HG03469 (cell line): ENCODE data around the gene MAP3K12.

Experiments
- ATAC-seq: cut with Tn5 transposase; IDR thresholded peaks from one replicate; pipeline ENCODE4 v1.9.1; 2021; ENCODE audit warnings: mild to moderate bottlenecking, moderate library complexity, moderate number of reproducible peaks; ENCODE audit not compliant: unreplicated experiment

Gene MAP3K12

DNA sequence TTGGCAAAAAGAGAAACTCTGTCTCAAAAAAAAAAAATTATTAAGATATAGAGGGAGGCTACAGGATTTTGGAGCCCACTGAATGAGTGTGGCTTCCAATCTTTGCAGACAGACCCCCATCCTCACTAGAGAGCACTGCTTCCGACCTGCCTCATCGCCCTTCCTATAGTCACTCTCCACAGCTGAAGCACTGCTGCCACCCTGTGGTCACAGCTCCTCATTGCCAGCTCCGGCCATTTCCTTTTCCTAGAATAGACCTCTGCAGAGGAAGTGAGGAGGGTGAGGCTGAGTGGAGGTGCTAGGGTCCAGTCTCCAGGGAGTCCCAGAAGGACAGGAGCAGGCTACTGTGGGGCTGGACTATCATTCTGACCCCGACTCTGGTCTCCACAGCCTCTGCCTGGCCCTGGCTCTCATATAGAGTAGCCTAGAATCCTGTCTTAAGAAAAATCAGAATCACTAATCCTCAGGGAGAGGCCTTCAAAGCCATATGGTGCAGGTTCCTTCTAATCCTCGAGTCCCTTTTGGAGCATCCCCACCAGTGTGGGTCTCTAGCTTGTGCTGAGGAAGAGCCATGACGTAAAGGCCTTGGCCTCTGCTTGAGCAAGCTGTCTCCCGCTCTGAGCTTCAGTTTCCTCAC is 9.4 kb upstream of the MAP3K12 start:
- ATAC-seq: peak; percentile 67

DNA sequence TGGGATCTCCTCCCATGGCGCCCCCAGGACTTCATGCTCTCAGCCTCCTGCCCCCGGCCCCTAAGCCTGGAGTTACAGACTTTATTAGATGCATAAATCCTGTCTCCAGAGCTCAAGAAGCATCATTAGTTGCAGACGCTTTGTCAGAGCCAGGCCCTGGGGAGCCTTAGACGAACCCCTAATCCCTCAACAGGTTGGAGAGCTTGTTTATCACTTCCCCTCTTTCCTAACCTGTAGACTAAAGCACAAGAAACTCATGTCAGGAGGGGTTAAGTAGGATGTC is 8.3 kb upstream of the MAP3K12 start:
- no peak for ATAC-seq

DNA sequence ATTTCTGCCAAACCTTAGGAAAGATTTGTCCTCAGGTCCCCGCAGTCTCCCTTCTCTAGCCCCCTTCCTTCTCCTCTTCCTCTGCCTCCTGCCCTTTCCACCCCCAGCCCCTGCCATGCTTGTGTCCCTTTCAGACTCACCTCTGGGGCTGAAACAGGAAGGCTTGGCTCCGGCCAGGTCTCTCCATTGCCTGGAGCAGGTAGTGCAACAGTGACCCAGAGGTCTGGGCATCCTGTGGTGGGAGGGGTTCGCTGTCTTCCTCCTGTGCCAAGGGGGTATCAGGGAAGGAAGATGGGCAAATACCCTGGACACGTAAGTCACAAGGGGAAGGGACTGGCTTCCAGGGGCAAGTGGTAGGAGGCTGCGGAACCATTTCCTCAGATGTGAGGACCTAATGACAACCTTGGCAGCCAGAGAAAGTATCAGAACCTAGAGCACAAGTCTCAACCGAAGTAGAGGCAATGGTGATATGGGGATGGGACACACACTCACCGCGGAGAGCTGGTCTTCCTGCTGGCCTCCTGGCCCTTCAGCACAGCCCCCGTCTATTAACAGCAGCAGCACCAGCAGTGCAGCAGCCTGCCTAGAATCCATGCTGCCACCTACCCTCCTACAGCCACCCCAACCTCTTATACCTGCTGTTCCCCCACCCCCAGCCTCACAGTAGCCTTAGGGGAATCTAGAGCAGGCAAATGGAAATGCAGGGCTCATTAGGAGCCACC is 7.8 kb upstream of the MAP3K12 start, which contains the start of gene NPFF:
Gene NPFF (minus strand): TSS at position 604 of the 722 bp plus-strand sequence. CDS start 10 bp downstream, at position 594.
- ATAC-seq: no peak

DNA sequence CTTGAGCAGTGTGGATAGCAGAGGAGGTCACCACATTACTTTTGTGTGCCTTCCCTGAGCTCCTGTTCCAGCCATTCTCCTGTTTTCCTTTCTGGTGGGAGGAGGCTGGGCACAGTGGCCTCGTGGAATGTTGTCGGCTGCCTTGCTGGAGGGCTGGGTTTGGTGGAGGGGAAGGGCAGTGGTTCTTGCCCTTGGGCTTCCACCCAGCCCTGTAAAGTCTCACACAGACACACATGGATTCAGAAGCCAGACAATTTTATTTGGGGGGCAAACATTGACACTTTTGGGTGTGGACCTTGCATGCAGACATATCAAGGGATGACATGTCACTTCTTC is 7.2 kb upstream of the MAP3K12 start:
- ATAC-seq: no peak

DNA sequence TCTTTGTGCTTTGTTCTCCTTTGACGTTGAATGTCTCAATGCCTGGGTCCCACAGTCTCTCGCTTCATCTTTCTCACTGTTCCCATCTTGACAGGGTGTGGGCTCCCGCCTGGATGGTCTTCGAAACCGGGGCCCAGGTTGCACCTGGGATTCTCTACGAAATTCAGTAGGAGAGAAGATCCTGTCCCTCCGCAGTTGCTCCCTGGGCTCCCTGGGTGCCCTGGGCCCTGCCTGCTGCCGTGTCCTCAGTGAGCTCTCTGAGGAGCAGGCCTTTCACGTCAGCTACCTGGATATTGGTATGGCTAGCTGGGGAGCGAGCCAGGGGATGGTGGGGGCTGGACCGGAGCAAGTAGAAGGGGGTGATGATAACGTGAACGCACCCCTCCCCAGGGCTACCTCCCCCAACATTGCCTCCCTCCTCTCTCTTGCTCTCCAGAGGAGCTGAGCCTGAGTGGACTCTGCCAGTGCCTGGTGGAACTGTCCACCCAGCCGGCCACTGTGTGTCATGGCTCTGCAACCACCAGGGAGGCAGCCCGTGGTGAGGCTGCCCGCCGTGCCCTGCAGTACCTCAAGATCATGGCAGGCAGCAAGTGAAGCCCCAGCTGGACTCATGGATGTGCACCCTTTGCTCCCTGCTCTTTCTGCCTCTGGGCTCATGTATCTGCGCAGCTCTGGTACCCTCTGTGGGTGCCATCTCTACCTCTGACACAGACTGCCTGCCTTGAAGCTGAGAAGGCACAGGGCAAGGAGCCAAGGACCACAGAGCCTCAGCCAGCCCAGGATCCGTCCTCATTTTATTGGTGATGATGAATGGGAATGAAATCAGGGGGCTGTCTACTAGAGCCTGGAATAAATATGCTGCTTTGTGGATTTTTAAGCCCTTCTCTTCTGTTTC is 6.5 kb upstream of the MAP3K12 start:
- no peak for ATAC-seq

DNA sequence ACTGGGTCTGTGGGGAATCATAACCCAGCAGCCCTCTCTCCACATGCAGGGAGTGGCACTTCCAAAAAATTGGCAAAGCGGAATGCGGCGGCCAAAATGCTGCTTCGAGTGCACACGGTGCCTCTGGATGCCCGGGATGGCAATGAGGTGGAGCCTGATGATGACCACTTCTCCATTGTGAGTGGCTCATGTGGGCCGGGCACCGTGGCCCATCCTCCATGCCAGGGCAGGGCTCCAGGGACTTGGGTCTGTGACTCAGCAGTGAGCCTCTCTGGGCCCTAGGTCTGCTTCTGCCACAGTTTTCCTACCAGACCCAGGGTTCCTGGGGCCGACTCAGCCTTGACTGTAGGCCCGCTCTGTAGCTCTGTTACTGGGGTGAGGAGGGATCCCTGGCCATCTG is 5.8 kb upstream of the MAP3K12 start:
- no peak for ATAC-seq

DNA sequence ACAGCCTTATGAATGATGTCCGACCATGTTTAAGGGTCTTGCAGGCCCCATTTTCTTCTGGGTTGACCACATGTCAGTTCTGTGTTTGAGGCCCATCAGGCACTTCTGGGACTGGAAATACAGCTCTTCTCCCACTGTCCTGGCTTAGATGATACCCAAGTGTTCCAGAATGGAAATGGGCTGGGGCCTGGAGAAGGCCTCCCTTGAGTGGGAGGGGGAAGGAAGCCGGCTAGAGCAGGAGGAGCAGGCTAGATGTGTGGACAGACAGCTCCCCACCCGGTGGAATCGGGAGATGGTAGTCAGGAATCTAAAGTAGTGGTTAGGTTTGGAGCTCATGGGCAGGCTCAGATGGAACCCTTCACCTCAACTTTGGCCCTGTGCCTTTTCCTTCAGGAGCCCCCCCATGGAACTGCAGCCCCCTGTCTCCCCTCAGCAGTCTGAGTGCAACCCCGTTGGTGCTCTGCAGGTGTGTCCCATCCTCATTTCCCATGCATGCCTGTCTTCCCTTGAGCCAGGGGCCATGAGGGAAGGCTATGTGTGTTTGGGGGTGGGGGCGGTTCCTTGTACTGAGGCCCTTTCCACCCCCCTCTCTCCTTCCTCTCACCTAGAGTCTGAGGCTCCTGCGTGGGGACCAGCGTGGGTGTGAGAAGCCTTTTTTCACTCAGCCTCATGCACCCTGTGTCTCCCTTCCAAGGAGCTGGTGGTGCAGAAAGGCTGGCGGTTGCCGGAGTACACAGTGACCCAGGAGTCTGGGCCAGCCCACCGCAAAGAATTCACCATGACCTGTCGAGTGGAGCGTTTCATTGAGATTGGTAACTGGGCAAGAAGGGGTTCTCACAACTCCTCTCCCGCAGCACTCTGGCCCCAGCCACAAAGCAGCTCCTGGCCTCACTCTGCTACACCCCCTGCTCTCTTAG is 5.0 kb upstream of the MAP3K12 start:
- no peak for ATAC-seq

DNA sequence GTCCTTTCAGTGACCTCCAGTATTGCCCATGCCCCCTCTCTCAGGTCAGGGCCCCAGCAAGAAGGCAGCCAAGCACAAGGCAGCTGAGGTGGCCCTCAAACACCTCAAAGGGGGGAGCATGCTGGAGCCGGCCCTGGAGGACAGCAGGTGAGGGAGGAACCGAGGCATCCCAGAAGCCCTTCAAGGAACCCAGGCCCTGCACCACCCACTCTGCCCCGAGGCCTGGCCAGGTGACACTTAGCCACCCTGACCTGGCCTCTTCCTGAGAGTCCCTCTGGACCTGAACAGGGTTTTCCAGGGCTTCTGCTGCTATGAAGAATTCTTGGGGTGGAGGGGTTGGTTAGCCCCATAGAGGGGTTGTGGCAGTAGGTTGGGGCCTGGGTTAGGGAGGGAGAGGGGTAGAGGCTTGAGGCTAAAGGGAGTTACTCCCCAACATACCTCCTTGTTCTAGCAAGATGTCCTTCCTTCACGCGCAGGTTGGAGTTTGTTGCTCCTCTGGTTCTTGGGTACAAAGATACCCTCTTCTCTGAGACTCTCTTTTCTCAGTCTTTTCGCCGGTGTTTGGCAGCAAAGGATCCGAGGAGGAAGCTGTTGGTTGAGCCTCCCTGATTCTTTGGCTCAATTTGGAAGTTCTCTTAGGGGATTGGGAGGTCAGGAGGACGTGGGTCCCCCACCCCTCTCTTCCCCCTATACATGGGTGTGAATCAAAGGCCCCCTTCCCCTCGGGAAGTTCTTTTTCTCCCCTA is 3.9 kb upstream of the MAP3K12 start:
- ATAC-seq: no peak

DNA sequence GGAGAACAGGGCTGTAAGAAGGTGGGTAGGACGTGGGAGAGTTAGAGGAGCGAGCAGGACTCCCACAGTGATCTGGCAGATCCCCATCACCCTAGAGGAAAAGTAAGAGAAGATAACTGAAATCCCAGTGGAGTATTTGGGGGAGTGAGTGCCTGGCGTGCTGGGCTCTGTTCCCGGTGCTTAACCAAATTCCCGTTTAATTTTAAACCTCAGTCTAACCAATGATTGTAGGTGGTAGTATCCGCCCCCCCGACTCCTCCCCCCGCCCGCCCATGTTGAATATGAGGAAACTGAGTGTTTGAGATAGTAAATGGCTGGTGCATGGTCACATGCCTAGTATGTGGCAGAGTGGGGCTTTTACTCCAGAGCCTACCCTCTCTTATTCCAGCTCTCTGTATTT is 3.1 kb upstream of the MAP3K12 start:
- no peak for ATAC-seq

DNA sequence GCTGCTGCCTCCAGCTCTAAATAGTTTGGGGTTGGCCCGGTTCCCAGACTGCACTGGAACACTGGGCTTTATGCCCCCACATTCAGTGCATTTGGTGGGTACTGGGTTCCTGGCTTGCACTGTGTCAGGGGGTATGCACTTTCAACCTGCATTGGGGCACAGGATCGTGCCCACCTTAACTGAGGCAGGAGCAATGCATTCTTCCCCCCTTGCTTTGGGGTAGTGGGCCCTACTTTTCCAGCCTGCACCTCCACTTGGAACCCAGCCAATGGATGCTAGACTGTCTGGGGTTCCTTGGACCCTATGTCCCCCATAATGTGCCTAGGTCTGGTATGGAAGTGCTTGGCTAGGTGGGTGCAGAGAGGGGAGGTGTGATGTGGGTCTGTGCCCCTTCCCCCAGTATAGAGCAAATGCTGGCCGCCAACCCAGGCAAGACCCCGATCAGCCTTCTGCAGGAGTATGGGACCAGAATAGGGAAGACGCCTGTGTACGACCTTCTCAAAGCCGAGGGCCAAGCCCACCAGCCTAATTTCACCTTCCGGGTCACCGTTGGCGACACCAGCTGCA is 2.4 kb upstream of the MAP3K12 start:
- no peak for ATAC-seq

DNA sequence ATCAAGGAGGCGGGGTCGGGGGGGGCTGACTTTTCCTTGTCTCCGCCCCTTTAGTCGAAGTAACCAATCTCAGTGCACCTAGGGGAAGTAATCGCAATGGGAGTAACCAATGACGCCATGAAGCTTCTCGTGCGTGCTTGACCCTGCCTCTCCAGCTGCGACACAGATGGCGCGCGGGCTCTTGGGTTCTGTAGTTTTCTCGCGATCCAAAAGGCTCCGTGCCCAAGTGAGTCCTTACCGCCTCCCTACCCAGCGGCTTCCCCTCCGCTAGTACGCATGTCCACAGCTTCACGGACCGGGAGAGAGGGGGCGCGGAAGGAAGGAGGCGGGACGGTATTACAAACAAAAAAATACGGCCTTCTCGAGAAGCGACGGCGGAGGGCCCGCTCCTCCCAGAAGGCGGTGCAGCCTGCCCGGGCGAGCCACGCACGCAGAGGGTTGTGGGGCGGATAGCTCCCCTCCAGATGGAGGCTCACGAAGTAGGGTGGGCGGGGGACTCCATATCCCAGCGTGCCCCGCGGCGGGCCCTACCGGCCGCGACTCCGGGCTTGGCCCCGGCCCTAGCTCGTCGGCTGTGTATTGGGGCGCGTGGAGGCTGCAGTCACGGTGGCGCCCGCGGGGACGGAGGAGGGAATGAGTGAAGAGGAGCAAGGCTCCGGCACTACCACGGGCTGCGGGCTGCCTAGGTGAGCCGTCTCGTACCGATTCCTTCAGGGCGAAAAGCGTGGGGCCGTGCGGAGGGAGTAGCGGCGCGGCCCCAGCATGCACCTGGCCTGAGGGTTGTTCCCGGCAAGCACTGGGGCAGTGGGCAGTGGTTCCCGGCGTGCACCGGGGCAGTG is 1.7 kb upstream of the MAP3K12 start, which contains the start of gene TARBP2:
Gene TARBP2 (plus strand): TSS at position 508 of the 839 bp plus-strand sequence. CDS start 126 bp downstream, at position 634.
- peak; percentile 51 for ATAC-seq

DNA sequence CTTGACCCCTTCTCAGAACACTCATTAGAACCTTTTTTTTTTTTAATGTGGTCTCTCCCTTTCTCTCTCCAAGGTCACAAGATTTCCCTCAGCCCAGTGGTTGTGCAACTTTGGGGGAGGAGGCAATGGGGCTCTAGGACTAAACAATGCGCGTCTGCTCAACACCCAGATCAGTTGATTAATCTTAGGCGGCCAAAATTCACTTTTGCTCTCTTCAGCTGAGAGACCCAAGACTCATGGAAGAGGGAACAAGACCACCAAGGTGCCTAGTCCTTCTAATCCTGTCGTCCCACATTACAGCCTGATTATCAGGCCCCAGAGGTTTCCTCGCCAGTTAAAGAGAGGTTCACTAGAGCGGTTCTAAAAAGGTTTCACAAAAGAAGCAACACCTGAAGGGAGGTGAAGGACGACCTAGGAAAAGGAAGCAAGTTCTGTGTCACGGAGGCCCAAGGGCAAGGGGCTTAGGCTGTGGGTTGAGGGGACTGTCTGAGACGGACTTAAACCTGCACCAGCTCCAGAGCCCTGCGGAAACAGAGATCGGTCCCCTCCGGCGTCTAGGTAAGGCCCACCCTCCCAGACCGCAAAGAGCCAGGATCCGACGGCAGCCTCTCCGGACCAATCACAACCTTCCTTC is 1.0 kb upstream of the MAP3K12 start:
- ATAC-seq: no peak

DNA sequence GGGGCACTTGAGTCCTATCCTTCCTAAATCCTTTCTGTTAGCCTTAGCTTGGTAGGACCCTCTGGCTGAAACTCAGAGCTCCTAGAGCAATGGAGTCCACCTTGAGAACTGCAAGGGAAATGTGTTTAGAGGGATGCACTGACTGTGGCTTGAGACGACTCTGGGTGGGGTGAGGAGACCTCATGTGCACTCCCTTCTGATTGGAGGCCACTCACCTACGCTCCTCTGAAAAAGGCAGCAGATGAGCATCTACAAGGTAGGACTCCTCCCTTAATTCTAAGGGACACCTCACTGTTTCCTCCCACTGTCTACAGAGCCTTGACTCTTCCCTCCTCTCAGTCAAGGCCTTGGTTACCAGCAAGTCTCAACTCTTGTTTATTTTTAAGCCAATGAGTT is 1.0 kb downstream of the MAP3K12 start:
- ATAC-seq: no peak

DNA sequence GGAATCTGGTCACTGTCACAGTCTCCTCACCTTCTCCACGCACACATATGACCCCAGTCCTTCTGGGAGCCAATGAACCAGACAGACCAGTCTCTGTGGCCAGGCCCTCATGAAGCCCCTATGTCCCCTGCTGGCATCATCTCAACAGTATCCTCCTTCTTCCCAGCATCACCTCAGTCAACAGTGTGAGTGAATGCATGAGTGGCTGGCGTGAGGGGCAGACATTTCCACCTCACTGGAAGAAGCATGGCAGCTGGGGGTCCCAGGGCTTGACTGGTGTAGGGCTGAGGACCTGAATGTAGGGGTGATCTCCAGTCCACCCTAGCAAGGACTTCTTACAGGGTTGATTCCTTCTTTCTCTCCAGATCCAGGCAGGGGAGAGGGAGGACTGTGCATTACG is 1.8 kb downstream of the MAP3K12 start:
- ATAC-seq: no peak

DNA sequence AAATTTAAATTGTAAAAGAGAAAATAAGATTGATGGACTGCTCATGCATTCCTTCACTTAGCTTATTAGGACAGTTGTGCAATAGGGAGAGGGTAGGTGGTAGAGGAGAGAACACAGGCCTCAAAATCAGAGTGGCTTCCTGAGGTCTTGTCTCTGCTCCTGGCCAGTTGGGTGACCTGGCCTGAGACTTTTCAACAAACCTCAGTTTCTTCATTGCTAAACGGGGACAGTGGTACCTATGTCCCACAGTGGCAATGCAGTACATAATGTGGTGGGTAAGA is 2.6 kb downstream of the MAP3K12 start:
- ATAC-seq: no peak

DNA sequence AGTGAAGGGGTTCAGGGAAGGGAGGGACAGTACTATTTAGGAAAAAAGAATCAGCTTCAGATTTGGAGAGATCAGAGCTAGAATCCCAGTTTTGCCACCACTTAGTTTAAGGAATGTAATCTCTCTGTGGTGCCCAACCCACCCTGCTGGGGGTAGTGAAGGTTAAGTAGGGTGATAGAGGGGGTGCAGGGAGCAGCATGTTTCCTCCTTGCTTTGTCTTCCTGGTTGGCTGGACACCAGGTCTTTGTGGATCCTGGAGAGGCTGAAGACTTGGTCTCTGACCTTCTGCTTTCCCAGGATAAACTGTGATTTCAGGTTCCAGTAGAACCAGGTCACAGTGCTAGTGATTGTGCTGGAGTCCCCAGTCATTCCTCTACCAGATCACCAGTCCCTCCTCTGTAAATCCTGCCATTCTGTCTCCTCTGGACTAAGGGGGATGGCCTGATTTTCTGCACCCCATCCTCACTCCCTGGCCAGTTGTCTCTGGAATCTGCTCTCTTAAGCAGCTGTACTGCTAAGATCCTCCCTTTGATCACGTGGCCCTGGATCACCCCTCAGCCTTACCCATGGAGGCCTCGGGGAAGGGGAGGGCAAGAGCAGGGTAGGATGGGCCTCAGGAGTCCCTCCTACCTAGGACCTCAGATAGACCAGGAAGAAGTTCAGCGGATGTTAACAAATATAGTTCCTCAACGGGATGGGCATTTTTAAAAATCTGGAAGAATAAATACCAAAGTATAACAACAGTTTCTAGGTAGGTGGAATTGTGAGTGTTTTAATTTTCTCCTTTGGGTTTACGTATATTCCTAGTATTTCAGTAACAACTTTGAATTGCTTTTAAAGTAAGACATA is 3.1 kb downstream of the MAP3K12 start:
- ATAC-seq: no peak

DNA sequence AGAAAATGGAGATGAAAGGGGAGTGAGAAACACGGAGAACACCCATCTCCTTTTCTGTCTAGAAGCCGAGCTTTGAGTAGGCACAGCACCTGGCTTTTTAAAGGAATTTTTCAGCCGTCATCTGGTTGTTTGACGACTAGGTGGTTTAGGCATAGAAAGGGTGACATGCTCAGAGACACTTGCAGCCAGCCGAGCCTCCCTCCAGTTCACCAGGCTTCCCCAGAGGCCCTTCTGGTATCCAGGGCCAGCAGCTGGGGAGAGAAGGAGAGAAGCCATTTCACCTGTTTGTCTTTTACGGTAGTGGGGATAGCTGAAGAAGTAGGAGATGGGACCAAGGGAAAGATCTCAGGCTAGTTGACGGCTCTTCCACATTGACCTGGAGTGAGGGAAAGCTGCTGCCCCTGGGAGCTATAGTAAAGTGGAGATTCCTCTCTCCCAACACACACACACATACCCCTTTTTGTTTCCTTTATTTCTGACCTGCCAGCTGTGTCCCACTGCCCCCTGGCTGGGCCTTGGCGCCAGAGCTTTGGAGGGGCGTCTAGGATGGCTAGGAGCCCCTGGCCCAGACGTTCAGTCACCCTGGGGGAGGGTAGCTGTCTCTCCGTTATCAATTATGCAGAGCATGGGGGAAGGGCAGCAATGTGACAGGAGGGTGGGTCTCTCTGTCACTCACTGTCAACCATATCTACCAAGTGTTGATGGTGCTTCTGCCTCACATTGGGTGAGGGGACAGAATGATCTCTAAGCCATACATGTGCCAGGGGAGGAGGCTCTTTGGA is 5.5 kb downstream of the MAP3K12 start:
- no peak for ATAC-seq
